Heart left ventricle (tissue), 13 donors: ENCODE measurements around the gene CHCHD3.

Source experiments
- POLR2A ChIP-seq, 2 donors: fragments of 450-650 bp; IDR thresholded peaks; one replicate each; pipeline ENCODE4 v1.6.1; 2017; ENCODE audit warnings: antibody characterized with exemption in 2 of 2, mild to moderate bottlenecking in 2 of 2, moderate library complexity in 2 of 2
- TF ChIP-seq, protein P1 (sequence below), 12 donors: fragments of 200-600 bp; sonication (generic) in 4 of 12; IDR thresholded peaks; one replicate each; pipeline versions ENCODE4 v1.5.0 to v1.8.0; 2018 to 2022; ENCODE audit warnings: antibody characterized with exemption in 12 of 12, mild to moderate bottlenecking in 5 of 12
- donor health status: ischemic (EF 13 %, LVEDD 7.1; RV severe dilation, severe dysfunction).
- donor health status: DM: no; HTN: yes; CAD: no.
- donor health status: DM: no; HTN: no; CAD: no.
- donor health status: ischemic (EF 25% LVEDD 6.9; RV normal size, moderate dysfunction).
- donor health status: ischemic (EF 25% LVEDD 5.7; RV mildly dilated, moderate dysfunction).
- donor health status: ischemic (EF 35%, LVEDD 5.7; RV mildly dilated, moderate dysfunction).
- donor health status: nonischemic (EF 11% LVEDD 7.7; RV severe dilation, severe dysfunction).
- donor health status: DM: yes; HTN: yes; CAD: no.
- donor health status: PGD.
- donor health status: ischemic (EF 29% LVEDD 5.4; RV normal size, mild dysfunction).
- donor health status: nonischemic (EF 23%, LVEDD 6.1; RV moderate dilation, normal function).

DNA sequence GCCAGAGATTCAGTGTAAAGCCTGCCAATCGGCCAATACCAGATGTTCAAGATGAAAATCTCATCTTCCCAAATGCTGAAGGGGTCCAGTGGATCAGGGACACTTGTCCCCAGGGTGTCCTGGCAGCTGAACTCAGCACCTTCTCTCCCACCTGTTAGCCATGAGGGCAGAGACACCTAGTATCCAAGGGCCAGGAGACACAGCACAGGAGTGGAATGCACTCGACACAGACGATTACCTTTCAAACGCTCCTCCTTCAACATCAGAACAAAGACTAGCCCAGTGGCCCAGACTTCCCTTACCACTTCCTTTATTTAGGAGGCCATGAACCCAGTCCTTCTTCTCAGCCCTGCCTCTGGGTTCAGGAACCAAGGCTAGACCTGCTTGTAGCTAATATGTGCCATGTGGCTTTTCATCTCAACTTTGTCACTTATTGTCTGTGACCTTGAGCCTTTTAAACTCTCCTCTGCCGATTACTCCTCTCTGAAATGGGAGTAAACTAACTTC, 325.4 kb downstream of the CHCHD3 start:
- TF ChIP-seq POLR2A (IDR thresholded peaks at IDR 0.05): no peak
- TF ChIP-seq, protein P1, sequence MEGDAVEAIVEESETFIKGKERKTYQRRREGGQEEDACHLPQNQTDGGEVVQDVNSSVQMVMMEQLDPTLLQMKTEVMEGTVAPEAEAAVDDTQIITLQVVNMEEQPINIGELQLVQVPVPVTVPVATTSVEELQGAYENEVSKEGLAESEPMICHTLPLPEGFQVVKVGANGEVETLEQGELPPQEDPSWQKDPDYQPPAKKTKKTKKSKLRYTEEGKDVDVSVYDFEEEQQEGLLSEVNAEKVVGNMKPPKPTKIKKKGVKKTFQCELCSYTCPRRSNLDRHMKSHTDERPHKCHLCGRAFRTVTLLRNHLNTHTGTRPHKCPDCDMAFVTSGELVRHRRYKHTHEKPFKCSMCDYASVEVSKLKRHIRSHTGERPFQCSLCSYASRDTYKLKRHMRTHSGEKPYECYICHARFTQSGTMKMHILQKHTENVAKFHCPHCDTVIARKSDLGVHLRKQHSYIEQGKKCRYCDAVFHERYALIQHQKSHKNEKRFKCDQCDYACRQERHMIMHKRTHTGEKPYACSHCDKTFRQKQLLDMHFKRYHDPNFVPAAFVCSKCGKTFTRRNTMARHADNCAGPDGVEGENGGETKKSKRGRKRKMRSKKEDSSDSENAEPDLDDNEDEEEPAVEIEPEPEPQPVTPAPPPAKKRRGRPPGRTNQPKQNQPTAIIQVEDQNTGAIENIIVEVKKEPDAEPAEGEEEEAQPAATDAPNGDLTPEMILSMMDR (IDR thresholded peaks at IDR 0.05): no peak
